DOHH2 (cell line): ENCODE measurements around the gene SEPTIN2.

Source experiments
- CTCF ChIP-seq: fragments of 200-600 bp; sonication (generic); IDR thresholded peaks from one replicate; pipeline ENCODE4 v1.5.1; 2014; ENCODE audit warnings: antibody characterized with exemption, mild to moderate bottlenecking, low read depth, low read length; ENCODE audit not compliant: poor library complexity, severe bottlenecking
- EZH2phosphoT487 ChIP-seq: fragments of 200-600 bp; sonication (generic); IDR thresholded peaks from 2 replicates; pipeline ENCODE4 v1.6.1; 2017; ENCODE audit warnings: borderline replicate concordance, mild to moderate bottlenecking, antibody characterized with exemption, low read length, moderate library complexity, mixed read lengths

GRCh38 chr2:241273210-241274020 lies 42.3 kb upstream of the SEPTIN2 start:
- TF ChIP-seq CTCF (no peak), EZH2phosphoT487 (no peak)
